GM12878 (cell line): Measurements from ENCODE around the gene DCST1. TPM values are rescaled to one million over a fixed set of nuclear protein-coding genes. Genes with fewer than 3 reads are reported as not detected.

Experiments
- ASH2L ChIP-seq: fragments of 300-600, 200-600 bp; sonication (generic); IDR thresholded peaks from 2 replicates; pipeline ENCODE4 v1.6.1; 2017; ENCODE audit warnings: low read depth, mild to moderate bottlenecking, borderline replicate concordance
- BCLAF1 ChIP-seq: fragments of 450-650 bp; IDR thresholded peaks from 2 replicates; pipeline ENCODE4 v1.6.1; 2017; ENCODE audit warnings: antibody characterized with exemption, mild to moderate bottlenecking, moderate library complexity
- JUNB ChIP-seq: IDR thresholded peaks from 2 replicates; pipeline ENCODE4 v1.6.1; 2016; ENCODE audit warnings: antibody characterized with exemption, mild to moderate bottlenecking
- LARP7 ChIP-seq: fragments of 450-650 bp; IDR thresholded peaks from 2 replicates; pipeline ENCODE4 v1.6.1; 2017; ENCODE audit warnings: mild to moderate bottlenecking
- NFXL1 ChIP-seq: fragments of 450-650 bp; IDR thresholded peaks from 2 replicates; pipeline ENCODE4 v1.6.1; 2017; ENCODE audit warnings: antibody characterized with exemption, mild to moderate bottlenecking, borderline replicate concordance
- NFYB ChIP-seq: IDR thresholded peaks from 2 replicates; pipeline ENCODE4 v1.6.1; 2011; ENCODE audit warnings: low read depth, mild to moderate bottlenecking, low read length, improper control_type of control experiment, moderate library complexity; ENCODE audit not compliant: insufficient read depth
- RUNX3 ChIP-seq: IDR thresholded peaks from 2 replicates; pipeline ENCODE4 v1.6.1; 2012; ENCODE audit warnings: low read length, inconsistent platforms
- SUPT20H ChIP-seq: IDR thresholded peaks from 2 replicates; pipeline ENCODE4 v1.6.1; 2011; ENCODE audit warnings: low read depth, mild to moderate bottlenecking, low read length, moderate library complexity, borderline replicate concordance; ENCODE audit not compliant: control insufficient read depth
- SUZ12 ChIP-seq: fragments of 200-600 bp; sonication (generic); IDR thresholded peaks from one replicate; pipeline ENCODE4 v1.6.1; 2018; ENCODE audit warnings: antibody characterized with exemption, mild to moderate bottlenecking; ENCODE audit not compliant: unreplicated experiment
- USF1 ChIP-seq: IDR thresholded peaks from 2 replicates; pipeline ENCODE4 v1.6.1; 2011; ENCODE audit warnings: borderline replicate concordance, low read depth, mild to moderate bottlenecking, moderate library complexity, mixed read lengths, low read length; ENCODE audit not compliant: insufficient read depth; ENCODE audit errors: extremely low read length
- ZBED1 ChIP-seq: IDR thresholded peaks from 2 replicates; pipeline ENCODE4 v1.6.1; 2016; ENCODE audit warnings: borderline replicate concordance
- ZBTB11 ChIP-seq: fragments of 450-650 bp; formaldehyde crosslinking; IDR thresholded peaks from 2 replicates; pipeline ENCODE4 v1.5.0; 2022; ENCODE audit warnings: mild to moderate bottlenecking, missing genetic modification characterization
- ZNF384 ChIP-seq: IDR thresholded peaks from 2 replicates; pipeline ENCODE4 v1.6.1; 2012; ENCODE audit warnings: low read depth, mild to moderate bottlenecking, low read length, improper control_type of control experiment, borderline replicate concordance
- ZNF622 ChIP-seq: fragments of 450-650 bp; IDR thresholded peaks from 2 replicates; pipeline ENCODE4 v1.6.1; 2017; ENCODE audit warnings: mild to moderate bottlenecking, inconsistent platforms
- polyA plus RNA-seq, 11 experiments: library from polyadenylated mRNA; depleted of rRNA in 4 of 11; unstranded in 6 of 11; stranded (reverse) in 5 of 11; fragments of >200 nt; fragmentation: Nextera tagmentation in 4 of 11; fragmentation: Illumina TruSeq in 1 of 11; extraction: Ambion mirVana in 4 of 11; extraction: Trizol in 1 of 11; gene quantifications; 1 replicate in 1 of 11; 2 replicates in 10 of 11; pipeline versions ENCODE4 v1.2.1 to v1.2.3, GENCODE V29; 2011 to 2016; ENCODE audit warnings: inconsistent platforms in 2 of 11, missing spikeins in 2 of 11, low read depth in 1 of 11
- total RNA-seq, 4 experiments: library from RNA; depleted of rRNA in 3 of 4; stranded (reverse); fragments of >200 nt in 3 of 4; fragmentation: Illumina TruSeq in 1 of 4; extraction: Trizol in 1 of 4; gene quantifications; 2 replicates each; pipeline versions ENCODE4 v1.2.1 to v1.2.3, GENCODE V29; 2013 to 2021
- TF ChIP-seq, protein P1 (sequence below): IDR thresholded peaks from 2 replicates; pipeline ENCODE4 v1.6.1; 2012; ENCODE audit warnings: low read depth, low read length, improper control_type of control experiment
- TF ChIP-seq, protein P2 (sequence below): fragments of 450-650 bp; IDR thresholded peaks from 2 replicates; pipeline ENCODE4 v1.6.1; 2018; ENCODE audit warnings: mild to moderate bottlenecking, low read depth, moderate library complexity; ENCODE audit not compliant: partially characterized antibody

DCST1 gene
- total and polyA plus RNA-seq, 10 of the 15 experiments (the other 5 are each of a cell fraction or from before 2014, with no cell fraction given), result not detected

- no peak for TF ChIP-seq SUPT20H
- no peak for TF ChIP-seq ZBTB11 (CRISPR knock-in tag)
- TF ChIP-seq BCLAF1, result no peak
- TF ChIP-seq, protein P1, sequence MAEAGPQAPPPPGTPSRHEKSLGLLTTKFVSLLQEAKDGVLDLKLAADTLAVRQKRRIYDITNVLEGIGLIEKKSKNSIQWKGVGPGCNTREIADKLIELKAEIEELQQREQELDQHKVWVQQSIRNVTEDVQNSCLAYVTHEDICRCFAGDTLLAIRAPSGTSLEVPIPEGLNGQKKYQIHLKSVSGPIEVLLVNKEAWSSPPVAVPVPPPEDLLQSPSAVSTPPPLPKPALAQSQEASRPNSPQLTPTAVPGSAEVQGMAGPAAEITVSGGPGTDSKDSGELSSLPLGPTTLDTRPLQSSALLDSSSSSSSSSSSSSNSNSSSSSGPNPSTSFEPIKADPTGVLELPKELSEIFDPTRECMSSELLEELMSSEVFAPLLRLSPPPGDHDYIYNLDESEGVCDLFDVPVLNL, result no peak
- TF ChIP-seq ZBED1, result no peak
- no peak for TF ChIP-seq NFXL1
- no peak for TF ChIP-seq ZNF384
- TF ChIP-seq SUZ12, result no peak
- TF ChIP-seq ZNF622, result no peak
- TF ChIP-seq NFYB, result no peak
- TF ChIP-seq RUNX3, result no peak
- TF ChIP-seq, protein P2, sequence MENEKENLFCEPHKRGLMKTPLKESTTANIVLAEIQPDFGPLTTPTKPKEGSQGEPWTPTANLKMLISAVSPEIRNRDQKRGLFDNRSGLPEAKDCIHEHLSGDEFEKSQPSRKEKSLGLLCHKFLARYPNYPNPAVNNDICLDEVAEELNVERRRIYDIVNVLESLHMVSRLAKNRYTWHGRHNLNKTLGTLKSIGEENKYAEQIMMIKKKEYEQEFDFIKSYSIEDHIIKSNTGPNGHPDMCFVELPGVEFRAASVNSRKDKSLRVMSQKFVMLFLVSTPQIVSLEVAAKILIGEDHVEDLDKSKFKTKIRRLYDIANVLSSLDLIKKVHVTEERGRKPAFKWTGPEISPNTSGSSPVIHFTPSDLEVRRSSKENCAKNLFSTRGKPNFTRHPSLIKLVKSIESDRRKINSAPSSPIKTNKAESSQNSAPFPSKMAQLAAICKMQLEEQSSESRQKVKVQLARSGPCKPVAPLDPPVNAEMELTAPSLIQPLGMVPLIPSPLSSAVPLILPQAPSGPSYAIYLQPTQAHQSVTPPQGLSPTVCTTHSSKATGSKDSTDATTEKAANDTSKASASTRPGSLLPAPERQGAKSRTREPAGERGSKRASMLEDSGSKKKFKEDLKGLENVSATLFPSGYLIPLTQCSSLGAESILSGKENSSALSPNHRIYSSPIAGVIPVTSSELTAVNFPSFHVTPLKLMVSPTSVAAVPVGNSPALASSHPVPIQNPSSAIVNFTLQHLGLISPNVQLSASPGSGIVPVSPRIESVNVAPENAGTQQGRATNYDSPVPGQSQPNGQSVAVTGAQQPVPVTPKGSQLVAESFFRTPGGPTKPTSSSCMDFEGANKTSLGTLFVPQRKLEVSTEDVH, result no peak
- TF ChIP-seq JUNB, result no peak
- no peak for TF ChIP-seq USF1
- TF ChIP-seq LARP7, result no peak
- TF ChIP-seq ASH2L, result no peak
These were observed 30.6 kb downstream of the DCST1 start (continued) for GRCh38 chr1:155064111-155064831.
